A673 (cell line): ENCODE data around the gene UBN2.

Source experiments
- EZH2 ChIP-seq: fragments of 200-600 bp; sonication (generic); IDR thresholded peaks from 2 replicates; pipeline ENCODE4 v1.6.1; 2017; ENCODE audit warnings: borderline replicate concordance, low read depth, mild to moderate bottlenecking, mixed read lengths, antibody characterized with exemption, low read length; ENCODE audit not compliant: poor library complexity, severe bottlenecking
- TF ChIP-seq, protein P1 (sequence below): fragments of 300-800, 200-600 bp; sonication (generic); conservative IDR thresholded peaks from 2 replicates; pipeline ENCODE4 v1.5.1; 2017; ENCODE audit warnings: low read depth, mild to moderate bottlenecking, antibody characterized with exemption, low read length, moderate library complexity, mixed read lengths

- TF ChIP-seq, protein P1, sequence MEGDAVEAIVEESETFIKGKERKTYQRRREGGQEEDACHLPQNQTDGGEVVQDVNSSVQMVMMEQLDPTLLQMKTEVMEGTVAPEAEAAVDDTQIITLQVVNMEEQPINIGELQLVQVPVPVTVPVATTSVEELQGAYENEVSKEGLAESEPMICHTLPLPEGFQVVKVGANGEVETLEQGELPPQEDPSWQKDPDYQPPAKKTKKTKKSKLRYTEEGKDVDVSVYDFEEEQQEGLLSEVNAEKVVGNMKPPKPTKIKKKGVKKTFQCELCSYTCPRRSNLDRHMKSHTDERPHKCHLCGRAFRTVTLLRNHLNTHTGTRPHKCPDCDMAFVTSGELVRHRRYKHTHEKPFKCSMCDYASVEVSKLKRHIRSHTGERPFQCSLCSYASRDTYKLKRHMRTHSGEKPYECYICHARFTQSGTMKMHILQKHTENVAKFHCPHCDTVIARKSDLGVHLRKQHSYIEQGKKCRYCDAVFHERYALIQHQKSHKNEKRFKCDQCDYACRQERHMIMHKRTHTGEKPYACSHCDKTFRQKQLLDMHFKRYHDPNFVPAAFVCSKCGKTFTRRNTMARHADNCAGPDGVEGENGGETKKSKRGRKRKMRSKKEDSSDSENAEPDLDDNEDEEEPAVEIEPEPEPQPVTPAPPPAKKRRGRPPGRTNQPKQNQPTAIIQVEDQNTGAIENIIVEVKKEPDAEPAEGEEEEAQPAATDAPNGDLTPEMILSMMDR, result no peak
- TF ChIP-seq EZH2, result no peak
Observed at GRCh38 chr7:139245401-139245800, 14.4 kb downstream of the UBN2 start.
